ENCODE results near the gene RELL1.

Gene RELL1

GRCh38 chr4:37620176-37620575 is 66.0 kb downstream of the RELL1 start (continued):
- TF ChIP-seq ZNF514 (tag by site-specific recombination; IDR thresholded peaks at IDR 0.05) (no peak), ZBTB48 (tag by site-specific recombination; IDR thresholded peaks at IDR 0.05) (no peak)
- TF ChIP-seq, protein P1, sequence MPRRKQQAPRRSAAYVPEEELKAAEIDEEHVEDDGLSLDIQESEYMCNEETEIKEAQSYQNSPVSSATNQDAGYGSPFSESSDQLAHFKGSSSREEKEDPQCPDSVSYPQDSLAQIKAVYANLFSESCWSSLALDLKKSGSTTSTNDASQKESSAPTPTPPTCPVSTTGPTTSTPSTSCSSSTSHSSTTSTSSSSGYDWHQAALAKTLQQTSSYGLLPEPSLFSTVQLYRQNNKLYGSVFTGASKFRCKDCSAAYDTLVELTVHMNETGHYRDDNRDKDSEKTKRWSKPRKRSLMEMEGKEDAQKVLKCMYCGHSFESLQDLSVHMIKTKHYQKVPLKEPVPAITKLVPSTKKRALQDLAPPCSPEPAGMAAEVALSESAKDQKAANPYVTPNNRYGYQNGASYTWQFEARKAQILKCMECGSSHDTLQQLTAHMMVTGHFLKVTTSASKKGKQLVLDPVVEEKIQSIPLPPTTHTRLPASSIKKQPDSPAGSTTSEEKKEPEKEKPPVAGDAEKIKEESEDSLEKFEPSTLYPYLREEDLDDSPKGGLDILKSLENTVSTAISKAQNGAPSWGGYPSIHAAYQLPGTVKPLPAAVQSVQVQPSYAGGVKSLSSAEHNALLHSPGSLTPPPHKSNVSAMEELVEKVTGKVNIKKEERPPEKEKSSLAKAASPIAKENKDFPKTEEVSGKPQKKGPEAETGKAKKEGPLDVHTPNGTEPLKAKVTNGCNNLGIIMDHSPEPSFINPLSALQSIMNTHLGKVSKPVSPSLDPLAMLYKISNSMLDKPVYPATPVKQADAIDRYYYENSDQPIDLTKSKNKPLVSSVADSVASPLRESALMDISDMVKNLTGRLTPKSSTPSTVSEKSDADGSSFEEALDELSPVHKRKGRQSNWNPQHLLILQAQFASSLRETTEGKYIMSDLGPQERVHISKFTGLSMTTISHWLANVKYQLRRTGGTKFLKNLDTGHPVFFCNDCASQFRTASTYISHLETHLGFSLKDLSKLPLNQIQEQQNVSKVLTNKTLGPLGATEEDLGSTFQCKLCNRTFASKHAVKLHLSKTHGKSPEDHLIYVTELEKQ (tag by site-specific recombination; IDR thresholded peaks at IDR 0.05; ENCODE audit: borderline replicate concordance), result no peak

DNA sequence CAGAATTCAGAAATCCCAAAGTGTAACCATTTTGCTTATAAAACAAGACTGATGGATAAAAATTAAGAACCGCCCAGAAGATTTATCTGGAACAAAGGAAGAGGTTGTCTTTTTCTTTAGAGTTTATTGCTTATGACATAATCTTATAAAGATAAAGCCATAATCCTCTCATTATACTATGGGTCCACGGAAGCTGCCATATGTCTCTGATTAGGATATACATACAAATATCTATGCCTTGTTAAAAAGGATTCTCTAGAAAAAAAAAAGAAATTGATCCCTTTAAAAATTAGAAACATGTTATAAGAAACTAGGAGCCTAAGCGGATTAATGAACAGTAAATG is 70.5 kb downstream of the RELL1 start:
- TF ChIP-seq ZXDB (tag by site-specific recombination; IDR thresholded peaks at IDR 0.05) (no peak), ZIC2 (tag by site-specific recombination; IDR thresholded peaks at IDR 0.05) (no peak), ZNF530 (tag by site-specific recombination; IDR thresholded peaks at IDR 0.05; ENCODE audit: low read depth) (no peak)
- TF ChIP-seq, protein P2, sequence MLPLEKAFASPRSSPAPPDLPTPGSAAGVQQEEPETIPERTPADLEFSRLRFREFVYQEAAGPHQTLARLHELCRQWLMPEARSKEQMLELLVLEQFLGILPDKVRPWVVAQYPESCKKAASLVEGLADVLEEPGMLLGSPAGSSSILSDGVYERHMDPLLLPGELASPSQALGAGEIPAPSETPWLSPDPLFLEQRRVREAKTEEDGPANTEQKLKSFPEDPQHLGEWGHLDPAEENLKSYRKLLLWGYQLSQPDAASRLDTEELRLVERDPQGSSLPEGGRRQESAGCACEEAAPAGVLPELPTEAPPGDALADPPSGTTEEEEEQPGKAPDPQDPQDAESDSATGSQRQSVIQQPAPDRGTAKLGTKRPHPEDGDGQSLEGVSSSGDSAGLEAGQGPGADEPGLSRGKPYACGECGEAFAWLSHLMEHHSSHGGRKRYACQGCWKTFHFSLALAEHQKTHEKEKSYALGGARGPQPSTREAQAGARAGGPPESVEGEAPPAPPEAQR (tag by site-specific recombination; IDR thresholded peaks at IDR 0.05), result no peak
- TF ChIP-seq, protein P3, sequence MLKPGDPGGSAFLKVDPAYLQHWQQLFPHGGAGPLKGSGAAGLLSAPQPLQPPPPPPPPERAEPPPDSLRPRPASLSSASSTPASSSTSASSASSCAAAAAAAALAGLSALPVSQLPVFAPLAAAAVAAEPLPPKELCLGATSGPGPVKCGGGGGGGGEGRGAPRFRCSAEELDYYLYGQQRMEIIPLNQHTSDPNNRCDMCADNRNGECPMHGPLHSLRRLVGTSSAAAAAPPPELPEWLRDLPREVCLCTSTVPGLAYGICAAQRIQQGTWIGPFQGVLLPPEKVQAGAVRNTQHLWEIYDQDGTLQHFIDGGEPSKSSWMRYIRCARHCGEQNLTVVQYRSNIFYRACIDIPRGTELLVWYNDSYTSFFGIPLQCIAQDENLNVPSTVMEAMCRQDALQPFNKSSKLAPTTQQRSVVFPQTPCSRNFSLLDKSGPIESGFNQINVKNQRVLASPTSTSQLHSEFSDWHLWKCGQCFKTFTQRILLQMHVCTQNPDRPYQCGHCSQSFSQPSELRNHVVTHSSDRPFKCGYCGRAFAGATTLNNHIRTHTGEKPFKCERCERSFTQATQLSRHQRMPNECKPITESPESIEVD (tag by site-specific recombination; IDR thresholded peaks at IDR 0.05), result peak; percentile 39; the same call in 1 of the 2 replicates
- POLR2A ChIA-PET, result no interaction called here
- CTCF ChIA-PET, result interaction anchor here (1.9 kb wide), 1 partner anchor 13 kb away, joined by 9 read pairs; no protein-coding TSS in a partner anchor

GRCh38 chr4:37615059-37615719 is 71.0 kb downstream of the RELL1 start:
- no peak overlapping the region for H3K4me3 ChIP-seq (ENCODE audit: low read depth, low read length)
- CTCF ChIA-PET, result interaction anchor here (1.9 kb wide), 1 partner anchor 13 kb away, joined by 9 read pairs; no protein-coding TSS in a partner anchor
- H3K9me3 ChIP-seq (ENCODE audit: control insufficient read depth, insufficient read depth, low read depth, low read length), result no peaks in the 10 kb centered on the region
- no peaks in the 10 kb centered on the region for H3K4me1 ChIP-seq (ENCODE audit: control insufficient read depth, insufficient read depth, low read length)
- TF ChIP-seq WT1 (tag by site-specific recombination; IDR thresholded peaks at IDR 0.05) (no peak), ZFHX2 (tag by site-specific recombination; conservative IDR thresholded peaks at IDR 0.05) (peak; percentile 93), ZNF174 (tag by site-specific recombination; IDR thresholded peaks at IDR 0.05) (no peak), ZNF302 (tag by site-specific recombination; IDR thresholded peaks at IDR 0.05; ENCODE audit: low read depth) (no peak), ZNF560 (tag by site-specific recombination; IDR thresholded peaks at IDR 0.05; ENCODE audit: borderline replicate concordance) (no peak), EGR2 (tag by site-specific recombination; IDR thresholded peaks at IDR 0.05; ENCODE audit: low read depth) (peak; percentile 89), ZNF843 (tag by site-specific recombination; IDR thresholded peaks at IDR 0.05) (no peak)
- H3K36me3 ChIP-seq (ENCODE audit: control insufficient read depth in 2 of 2, insufficient read depth in 1 of 2, low read length in 2 of 2), result no peaks in the 10 kb centered on the region
- H3K27ac ChIP-seq (ENCODE audit: extremely low read depth, low read depth, low read length), result no peak overlapping the region
- POLR2A ChIA-PET, result no interaction called here

More for the DNA sequence above, 70.5 kb downstream of the RELL1 start:
- Histone ChIP-seq H3K4me3 (ENCODE audit: low read depth, low read length) (no peak overlapping the region), H3K27ac (ENCODE audit: extremely low read depth, low read depth, low read length) (no peak overlapping the region), H3K4me1 (ENCODE audit: control insufficient read depth, insufficient read depth, low read length) (no peaks in the 10 kb centered on the region), H3K36me3 (ENCODE audit: control insufficient read depth in 2 of 2, insufficient read depth in 1 of 2, low read length in 2 of 2) (no peaks in the 10 kb centered on the region), H3K9me3 (ENCODE audit: control insufficient read depth, insufficient read depth, low read depth, low read length) (no peaks in the 10 kb centered on the region)
